HG03469 (cell line): Measurements from ENCODE around the gene TDG.

ENCODE experiments used
- ATAC-seq: cut with Tn5 transposase; IDR thresholded peaks from one replicate; pipeline ENCODE4 v1.9.1; 2021; ENCODE audit warnings: mild to moderate bottlenecking, moderate library complexity, moderate number of reproducible peaks; ENCODE audit not compliant: unreplicated experiment

TDG gene

DNA sequence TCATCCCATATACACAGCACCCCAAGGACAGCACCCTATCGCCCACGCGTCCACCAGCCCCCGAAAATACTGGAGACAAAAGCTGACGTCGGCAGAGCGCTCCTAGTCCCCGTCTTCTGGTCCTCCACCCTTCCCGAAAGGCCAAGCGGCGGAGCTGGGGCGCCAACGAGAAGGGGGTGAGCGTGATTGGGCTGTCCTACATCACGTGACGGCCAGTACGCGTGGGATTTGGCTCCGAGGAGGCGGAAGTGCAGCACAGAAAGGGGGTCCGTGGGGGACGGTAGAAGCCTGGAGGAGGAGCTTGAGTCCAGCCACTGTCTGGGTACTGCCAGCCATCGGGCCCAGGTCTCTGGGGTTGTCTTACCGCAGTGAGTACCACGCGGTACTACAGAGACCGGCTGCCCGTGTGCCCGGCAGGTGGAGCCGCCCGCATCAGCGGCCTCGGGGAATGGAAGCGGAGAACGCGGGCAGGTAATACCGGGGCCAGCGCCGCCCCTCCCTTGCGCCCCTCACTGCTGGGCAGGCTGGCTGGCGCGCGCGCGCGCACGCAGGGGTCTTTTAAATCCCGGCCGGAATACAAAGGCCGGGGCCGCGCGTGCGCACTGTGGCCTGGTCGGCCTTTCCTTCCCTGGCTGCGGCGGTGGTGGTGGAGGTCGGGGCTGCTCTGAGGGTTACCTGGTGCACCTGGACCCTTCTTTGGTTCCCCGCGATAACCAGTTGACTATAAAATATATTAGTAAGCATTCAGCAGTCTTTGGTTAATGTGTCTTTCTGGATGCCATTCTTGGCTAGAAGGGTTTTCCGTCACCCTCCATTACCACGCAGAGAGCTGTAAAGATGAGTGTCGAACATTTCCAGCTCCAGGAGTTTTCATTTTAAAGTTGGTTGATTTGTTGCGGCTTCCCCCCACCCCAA, at the start of gene TDG:
TSS of gene TDG (plus strand) at position 283 of the 915 bp plus-strand sequence. CDS start at position 449, 166 bp downstream.
- peak; percentile 69 for ATAC-seq

DNA sequence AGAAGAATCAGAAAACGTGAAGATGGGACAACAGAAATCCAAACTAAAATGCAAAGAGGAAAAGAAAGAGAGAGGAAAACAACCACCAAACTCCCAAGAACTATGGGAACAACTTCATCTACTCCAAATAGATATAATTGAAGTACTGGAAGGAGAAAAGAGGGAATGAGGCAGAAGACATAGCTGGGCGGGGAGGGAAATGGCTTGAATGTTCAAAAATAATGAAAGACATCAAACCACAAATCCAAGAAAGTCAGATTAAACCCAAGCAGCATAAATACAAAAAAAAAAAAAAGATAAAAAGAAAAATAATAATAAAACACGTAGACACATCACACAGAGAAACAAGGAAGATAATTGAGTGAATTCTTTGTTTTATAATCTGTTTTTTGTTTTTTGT, 47.8 kb upstream of the TDG start:
- no peak for ATAC-seq

DNA sequence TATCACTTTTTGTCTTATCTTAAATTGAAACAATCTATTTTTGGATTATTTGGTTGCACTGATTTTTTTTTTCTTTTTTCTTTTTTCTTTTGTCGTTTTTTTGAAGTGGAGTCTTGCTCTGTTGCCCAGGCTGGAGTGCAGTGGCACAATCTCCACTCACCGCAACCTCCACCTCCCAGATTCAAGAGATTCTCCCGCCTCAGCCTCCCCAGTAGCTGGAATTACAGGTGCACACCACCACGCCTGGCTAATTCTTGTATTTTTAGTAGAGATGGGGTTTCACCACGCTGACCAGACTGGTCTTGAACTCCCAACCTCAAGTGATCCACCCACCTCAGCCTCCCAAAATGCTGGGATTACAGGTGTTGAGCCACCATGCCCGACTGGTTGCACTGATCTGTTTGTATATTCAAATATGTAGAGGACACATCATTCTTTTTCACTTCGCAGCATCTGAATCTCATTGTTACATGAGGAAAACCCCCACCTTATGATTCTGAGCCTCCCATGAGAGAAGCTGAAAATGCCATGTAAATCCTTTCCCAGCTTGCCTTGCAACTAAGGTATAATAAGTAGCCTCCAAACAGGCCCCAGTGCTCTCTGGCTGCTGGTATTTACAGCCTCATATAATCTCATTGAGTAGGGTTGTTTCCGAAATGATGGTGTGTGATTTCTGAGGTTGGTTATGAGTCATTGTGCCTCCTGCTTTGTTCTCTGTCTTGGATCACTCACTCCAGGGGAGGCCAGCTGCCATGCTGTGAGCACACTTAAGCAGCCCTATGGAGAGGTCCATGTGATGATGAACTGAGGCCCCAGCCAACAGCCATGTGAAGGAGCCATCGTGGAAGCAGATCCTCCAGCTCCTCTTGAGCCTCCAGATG, 40.7 kb upstream of the TDG start:
- peak; percentile 28 for ATAC-seq

DNA sequence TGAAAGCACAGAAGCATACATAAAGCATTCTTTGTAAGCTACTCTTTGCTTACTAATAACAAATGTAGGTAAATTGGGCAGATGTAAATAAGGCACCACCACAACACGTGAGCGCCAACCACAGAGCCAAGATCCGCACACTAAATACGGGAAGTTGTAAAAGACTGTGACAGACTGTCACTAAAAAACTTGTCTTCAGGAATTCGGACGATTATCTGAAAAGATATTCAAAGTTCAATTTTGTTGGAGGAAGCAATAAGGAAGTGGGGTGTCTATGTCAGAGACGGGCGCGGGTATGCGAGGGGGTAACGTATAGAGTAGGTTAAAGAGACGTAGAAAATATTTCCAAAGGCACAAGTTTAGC, 37.0 kb upstream of the TDG start:
- ATAC-seq, result no peak

DNA sequence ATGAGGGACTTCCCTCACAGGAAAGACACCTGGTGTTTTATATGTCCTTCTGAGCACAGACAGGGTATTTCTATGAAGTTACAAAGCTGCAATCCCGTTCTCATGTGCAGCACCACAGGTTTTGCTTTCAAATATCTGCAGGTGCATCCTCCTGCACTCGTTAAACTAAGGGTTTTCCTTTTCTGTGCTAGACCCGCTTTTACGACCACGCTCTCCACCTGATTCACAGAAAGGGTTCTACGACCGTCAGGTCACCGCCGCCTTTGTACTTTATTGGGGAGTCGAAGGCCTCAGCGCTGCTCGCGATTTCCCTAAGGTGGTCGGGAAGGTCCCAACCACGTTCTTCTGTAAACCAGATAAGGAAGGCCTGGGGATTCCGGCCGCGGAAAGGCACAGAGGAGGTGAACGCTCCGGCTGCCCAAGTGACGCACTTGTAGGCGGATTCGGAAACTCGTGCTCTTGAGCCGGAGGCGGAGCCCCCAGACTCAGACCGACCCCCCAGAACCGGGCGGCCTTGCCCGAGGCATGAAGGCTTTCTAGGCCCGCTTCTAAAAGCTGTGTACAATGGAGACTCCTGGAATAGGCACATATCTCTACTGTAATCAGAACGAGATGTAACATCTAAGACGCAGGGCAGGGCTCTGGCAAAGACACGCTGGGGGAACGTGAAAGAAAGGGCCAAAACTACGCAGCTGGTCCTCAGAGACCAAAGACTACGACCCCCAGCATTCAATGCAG, 36.5 kb upstream of the TDG start:
- no peak for ATAC-seq

DNA sequence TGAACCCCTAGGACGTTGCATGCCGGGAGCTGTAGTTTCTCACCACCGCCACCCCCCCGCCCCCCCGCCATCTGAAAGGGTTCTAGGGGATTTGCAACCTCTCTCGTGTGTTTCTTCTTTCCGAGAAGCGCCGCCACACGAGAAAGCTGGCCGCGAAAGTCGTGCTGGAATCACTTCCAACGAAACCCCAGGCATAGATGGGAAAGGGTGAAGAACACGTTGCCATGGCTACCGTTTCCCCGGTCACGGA, 36.0 kb upstream of the TDG start:
- ATAC-seq, result no peak

DNA sequence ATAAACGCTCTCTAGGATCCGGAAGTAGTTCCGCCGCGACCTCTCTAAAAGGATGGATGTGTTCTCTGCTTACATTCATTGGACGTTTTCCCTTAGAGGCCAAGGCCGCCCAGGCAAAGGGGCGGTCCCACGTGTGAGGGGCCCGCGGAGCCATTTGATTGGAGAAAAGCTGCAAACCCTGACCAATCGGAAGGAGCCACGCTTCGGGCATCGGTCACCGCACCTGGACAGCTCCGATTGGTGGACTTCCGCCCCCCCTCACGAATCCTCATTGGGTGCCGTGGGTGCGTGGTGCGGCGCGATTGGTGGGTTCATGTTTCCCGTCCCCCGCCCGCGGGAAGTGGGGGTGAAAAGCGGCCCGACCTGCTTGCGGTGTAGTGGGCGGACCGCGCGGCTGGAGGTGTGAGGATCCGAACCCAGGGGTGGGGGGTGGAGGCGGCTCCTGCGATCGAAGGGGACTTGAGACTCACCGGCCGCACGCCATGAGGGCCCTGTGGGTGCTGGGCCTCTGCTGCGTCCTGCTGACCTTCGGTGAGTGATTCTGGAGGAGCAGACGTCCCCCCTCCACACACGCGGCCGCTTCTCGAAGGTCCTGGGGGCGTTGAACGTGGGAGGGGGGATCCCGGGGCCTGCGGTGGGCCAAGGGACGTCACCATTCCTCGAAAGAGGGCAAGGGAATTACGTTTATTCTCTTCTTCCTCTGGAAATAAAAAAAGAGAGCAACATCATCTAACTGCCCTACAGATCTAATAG, 35.5 kb upstream of the TDG start, which contains the start of gene HSP90B1:
TSS of gene HSP90B1 (plus strand) at position 377 of the 753 bp plus-strand sequence. CDS start at position 483, 106 bp downstream.
- ATAC-seq, result peak; percentile 52

DNA sequence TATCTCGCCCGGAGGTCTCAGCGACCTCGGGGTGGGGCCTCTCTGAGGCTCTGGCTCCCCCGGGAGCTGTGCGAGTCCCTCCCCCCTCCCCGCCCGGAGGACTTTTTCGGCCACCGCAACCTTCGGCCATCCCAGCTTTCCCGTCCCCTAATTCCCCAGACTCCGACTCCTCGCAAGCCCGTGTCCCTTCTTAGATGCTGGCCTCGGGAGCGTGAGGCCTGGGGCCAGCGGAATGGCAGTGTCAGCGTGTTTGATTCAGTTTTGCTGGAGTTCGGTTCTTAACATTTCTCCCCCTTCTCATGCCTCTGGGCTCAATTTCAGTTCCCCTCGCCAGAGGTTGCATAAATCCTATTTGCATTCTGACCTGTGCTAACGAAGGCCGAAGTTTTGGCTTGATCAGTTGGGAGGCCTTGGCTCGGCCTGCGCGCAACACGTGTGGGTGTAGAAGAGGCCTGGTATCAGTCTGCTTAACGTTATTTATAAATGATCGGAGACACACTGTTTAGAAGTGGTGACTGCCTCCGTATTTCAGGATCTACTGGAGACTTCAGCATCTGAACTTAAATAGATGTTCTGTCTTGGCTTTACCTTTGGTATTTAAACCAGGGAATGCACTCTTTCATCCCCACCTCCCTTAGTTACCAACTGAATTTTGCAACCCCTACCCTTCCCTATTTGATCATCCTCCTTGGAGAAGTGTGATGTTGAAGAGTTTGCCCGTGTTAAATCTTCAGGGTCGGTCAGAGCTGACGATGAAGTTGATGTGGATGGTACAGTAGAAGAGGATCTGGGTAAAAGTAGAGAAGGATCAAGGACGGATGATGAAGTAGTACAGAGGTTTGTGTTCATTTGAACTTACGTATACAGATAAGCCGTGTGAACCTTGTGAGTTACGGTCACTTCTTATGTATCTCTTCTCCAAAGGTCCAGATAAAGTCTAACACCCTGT, 34.6 kb upstream of the TDG start:
- ATAC-seq, result no peak

DNA sequence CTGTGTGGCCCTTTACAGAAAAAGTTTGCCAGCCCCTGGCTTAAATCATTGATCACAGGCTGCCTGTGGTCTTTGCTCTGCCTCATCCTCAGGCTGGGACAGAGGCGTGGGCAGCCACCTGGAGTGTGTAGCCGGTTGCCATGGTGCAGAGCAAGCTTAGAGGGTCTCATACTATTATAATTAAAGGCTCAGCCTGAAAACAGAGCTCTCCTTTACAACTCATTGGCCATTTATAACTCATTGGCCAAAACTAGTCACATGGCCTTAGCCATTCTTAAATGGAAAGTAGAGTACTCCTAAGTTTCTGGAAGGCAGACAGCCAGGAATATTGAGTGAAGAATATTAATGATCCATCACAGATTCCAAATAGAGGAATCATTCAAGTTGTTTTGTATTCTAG, 32.4 kb upstream of the TDG start:
- ATAC-seq, result no peak

DNA sequence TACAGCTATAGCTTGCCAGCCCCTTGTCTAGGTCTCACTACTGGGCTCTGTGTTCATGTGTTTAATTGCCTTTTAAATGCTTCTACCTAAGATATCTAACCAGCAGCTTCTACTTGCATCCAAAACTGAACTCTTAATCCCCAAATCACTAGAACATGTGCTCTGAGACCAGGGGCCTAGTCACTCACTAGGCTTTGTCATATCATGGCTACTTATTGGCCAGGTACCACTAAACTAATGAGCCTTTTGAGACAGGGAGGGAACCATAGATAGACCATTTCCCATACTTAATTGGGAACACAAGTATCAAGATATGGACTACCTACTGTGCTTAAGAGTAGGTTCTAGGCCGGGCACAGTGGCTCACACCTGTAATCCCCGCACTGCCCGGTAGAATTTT, 29.0 kb upstream of the TDG start:
- ATAC-seq, result no peak

DNA sequence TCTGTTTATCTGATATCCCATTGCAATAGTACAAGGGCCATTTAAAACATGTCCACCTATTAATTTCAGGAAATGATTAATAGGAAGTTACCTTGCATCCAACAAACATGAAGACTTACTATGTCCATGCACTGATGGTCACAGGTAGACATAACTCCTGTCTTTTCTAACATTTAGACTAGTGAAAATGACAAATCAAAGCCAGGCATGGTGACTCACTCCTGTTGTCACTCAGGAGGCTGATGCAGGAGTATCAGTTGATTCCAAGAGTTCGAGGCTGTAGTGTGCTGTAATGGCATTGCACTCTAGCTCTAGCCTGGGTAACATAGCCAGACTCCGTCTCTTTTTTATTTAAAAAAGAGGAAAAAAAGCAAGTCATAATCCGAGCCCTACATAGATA, 20.7 kb upstream of the TDG start:
- no peak for ATAC-seq

DNA sequence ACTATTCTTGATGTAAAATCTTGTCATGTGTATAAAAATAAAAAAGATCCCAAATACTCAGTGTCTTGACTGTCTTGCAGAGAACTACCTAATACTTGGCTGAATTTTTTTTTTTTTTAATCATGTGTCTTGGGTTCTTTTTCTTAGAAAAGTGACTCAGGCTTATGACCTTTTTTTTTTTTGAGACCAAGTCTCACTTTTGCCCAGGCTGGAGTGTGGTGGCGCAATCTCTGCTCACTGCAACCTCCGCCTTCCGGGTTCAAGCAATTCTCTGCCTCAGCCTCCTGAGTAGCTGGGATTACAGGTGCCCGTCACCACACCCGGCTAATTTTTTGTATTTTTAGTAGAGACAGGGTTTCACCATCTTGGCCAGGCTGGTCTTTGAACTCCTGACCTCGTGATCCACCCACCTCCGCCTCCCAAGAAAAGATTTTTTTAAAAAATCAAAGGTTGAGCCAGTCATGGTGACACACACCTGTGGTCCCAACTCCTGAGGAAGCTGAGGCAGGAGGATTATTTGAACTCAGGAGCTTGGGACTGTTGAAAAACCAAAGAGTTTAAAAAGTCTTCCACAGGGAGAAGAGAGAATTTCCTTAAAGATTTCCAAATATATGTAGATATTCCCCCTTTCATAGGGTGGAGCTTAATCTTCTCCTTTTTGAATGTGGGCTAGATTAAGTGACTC, 17.7 kb upstream of the TDG start:
- ATAC-seq, result no peak

DNA sequence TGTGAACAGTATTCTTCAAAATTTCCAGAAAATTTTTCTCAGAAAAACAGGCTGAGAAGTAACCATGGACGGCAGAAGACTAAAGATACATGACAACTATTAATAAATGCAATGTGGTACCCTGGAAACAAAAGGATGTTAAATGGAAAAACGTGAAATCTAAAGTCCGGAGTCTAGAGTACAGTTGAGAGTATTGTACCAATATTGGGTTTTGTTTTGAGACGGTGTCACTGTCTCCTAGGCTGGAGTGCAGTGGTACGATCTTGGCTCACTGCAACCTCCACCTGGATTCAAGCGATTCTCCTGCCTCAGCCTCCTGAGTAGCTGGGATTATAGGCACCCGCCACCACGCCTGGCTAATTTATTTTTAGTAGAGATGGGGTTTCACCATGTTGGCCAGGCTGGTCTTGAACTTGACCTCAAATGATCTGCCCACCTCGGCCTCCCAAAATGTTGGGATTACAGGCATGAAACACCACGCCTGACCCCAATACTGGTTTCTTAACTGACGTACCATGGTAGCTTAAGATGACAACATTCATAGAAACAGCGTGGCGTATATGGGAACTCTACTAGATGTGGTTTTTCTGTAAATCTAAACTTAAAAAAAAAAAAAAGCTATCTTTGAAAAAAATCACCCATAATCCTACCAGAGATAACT, 16.8 kb upstream of the TDG start:
- ATAC-seq, result no peak

DNA sequence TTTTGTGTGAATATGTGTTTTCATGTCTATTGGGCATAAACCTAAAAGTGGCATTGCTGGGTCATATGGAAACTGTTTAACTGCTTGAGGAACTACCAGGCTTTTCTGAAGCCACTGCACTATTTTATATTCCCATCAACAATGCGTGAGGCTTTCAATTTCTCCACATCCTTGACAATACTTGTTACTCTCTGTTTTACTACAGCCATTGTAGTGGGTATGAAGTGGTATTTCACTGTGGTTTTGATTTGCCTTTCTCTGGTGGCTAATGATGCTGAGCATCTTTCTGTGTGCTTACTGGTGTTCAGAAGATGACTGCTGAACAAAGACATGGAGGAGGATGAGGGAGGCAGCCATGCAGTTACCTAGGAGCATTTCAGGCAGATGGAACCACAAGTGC, 13.2 kb upstream of the TDG start:
- no peak for ATAC-seq

DNA sequence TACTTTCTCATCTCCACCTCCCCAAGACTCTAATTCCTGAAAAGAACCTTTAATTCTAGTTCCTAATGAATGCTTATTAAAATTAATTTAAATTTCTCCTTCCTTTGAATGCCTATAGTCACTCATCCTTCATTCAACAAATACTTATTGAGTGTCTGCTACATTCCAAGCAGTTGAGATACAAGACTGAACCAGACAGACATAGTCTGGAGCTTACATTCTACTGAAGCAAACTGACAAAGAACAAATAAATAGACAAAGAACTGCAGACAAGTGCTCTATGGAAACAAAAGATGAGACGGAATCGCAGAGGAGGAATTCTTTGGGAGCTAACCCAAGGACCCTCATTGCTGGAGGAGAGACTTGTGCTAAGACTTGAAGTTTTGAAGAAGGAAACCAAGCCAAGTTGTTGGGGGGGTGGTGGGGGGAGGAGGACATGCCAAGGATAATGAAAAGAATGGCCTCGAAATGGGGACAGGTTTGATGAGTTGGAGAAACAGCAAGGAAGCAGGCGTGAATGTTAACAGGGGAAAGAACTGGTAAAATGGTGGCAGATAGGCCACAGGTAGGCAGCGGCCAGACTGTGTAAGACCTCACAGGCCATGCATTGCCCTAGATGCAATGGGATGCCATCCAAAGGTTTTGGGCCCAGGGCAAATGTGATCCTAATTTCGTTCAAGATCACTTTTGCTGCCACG, 9.7 kb upstream of the TDG start:
- ATAC-seq, result no peak

DNA sequence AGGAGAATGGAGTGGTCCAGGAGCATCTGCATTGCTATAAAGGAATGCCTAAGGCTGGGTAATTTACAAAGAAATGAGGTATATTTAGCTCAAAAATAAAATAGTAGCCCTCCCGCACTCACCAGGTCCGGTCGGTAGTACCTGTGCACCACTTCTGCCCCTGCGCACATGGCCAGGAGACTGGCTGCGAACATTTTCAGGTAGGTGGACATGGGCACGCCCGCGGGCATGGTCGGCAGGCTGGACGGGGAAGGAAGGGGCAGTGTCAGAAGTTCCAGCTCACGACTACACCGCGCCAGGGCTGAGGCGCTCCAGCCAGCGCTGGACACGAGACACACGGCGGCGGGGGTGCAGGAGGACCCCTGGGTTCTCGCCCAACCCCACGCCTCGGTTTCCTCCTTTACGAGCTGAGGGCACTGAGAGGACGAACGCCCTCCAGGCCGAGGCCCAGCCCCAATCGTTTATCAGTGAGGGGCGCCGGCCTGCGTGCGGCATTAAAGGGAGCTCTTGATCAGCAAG, 9.1 kb upstream of the TDG start:
- ATAC-seq, result peak; percentile 10

DNA sequence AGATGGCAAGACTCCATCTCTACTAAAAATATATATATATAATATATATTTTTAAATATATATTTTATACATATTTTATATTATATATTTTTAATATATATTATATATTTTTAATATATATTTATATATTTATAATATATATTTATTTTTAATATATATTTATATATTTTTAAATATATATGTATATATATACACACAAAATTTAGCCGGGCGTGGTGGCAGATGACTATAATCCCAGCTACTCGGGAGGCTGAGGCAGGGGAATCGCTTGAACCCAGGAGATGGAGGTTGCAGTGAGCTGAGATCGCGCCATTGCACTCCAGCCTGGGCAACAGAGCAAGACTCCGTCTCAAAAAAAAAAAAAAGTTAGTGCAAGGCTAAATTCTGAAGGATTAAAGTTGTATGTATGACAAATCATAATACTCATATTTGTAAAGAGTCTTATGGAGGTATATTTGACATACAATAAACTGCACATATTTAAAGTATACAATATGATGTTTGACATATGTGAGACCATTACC, 7.7 kb upstream of the TDG start:
- no peak for ATAC-seq
